Mucosa of descending colon (tissue), 3 donors: ENCODE measurements around the gene LBX2. TPM values are rescaled to one million over a fixed set of nuclear protein-coding genes. Genes with fewer than 3 reads are reported as not detected.
A peak's percentile ranks its signal among the peaks of the same experiment; 100 is the strongest.

ENCODE experiments used
- ATAC-seq: fragments of 200-7000 bp; cut with Tn5 transposase; one replicate; pipeline ENCODE4 v1.9.1; 2020; ENCODE audit warnings: mild to moderate bottlenecking, moderate library complexity
- DNase-seq, 3 donors: peaks; one replicate each; pipeline ENCODE4 v3.0.0-alpha.2; 2020
- H3K36me3 ChIP-seq: fragments of 200-600 bp; one replicate; pipeline ENCODE4 v1.8.0; 2021; ENCODE audit warnings: low read depth, mild to moderate bottlenecking
- H3K4me1 ChIP-seq: fragments of 200-600 bp; one replicate; pipeline ENCODE4 v1.8.0; 2021; ENCODE audit warnings: low read depth, mild to moderate bottlenecking
- H3K4me3 ChIP-seq: fragments of 200-600 bp; one replicate; pipeline ENCODE4 v1.8.0; 2021; ENCODE audit warnings: mild to moderate bottlenecking
- H3K9me3 ChIP-seq: fragments of 200-600 bp; one replicate; pipeline ENCODE4 v1.8.0; 2021; ENCODE audit warnings: mild to moderate bottlenecking
- intact Hi-C, 2 donors: fragments of 100-400 bp; cut with DNase I in 1 of 2; cut with micrococcal nuclease in 1 of 2; formaldehyde crosslinking; loops; one replicate each; pipeline versions ENCODE4 v1.11.0 to v1.11.1; 2022; cut with DNase I, micrococcal nuclease
- total RNA-seq, 3 donors: library from RNA; stranded (reverse); fragmentation: NEBNext Ultra II Directional in 2 of 3; extraction: Animal tissue kit (Norgen Biotek cat#: 25700) in 2 of 3; gene quantifications; one replicate each; pipeline versions ENCODE4 v1.2.1 to v1.2.4, GENCODE V29; 2021 to 2023
- TF ChIP-seq, protein P1 (sequence below): fragments of 200-600 bp; IDR thresholded peaks from one replicate; pipeline ENCODE4 v1.8.0; 2022; ENCODE audit warnings: antibody characterized with exemption, mild to moderate bottlenecking
- donor health status: DM: no; HTN: no; CAD: no; lungs with moderate emphysema.
- donor health status: DM: no; HTN: no; CAD: no.
- donor health status: DM: no; HTN: yes; CAD: no.

LBX2 gene
- total RNA-seq, 3 donors from 2014 or later = 1.0 to 1.5 (median 1.5) TPM

- H3K36me3 ChIP-seq = no peaks in the 10 kb centered on the region
- no peak overlapping the region for H3K4me3 ChIP-seq
- TF ChIP-seq, protein P1, sequence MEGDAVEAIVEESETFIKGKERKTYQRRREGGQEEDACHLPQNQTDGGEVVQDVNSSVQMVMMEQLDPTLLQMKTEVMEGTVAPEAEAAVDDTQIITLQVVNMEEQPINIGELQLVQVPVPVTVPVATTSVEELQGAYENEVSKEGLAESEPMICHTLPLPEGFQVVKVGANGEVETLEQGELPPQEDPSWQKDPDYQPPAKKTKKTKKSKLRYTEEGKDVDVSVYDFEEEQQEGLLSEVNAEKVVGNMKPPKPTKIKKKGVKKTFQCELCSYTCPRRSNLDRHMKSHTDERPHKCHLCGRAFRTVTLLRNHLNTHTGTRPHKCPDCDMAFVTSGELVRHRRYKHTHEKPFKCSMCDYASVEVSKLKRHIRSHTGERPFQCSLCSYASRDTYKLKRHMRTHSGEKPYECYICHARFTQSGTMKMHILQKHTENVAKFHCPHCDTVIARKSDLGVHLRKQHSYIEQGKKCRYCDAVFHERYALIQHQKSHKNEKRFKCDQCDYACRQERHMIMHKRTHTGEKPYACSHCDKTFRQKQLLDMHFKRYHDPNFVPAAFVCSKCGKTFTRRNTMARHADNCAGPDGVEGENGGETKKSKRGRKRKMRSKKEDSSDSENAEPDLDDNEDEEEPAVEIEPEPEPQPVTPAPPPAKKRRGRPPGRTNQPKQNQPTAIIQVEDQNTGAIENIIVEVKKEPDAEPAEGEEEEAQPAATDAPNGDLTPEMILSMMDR = no peak
- ATAC-seq = no peak
- H3K4me1 ChIP-seq = no peaks in the 10 kb centered on the region
- intact Hi-C loops = no loop called here
- no peaks in the 10 kb centered on the region for H3K9me3 ChIP-seq
- no peak for DNase-seq
Measured at GRCh38 chr2:74540291-74540690, 40.9 kb upstream of the LBX2 start.

- no peak overlapping the region for H3K4me3 ChIP-seq
- no peaks in the 10 kb centered on the region for H3K36me3 ChIP-seq
- TF ChIP-seq, protein P1 = no peak
- no peak for DNase-seq
- intact Hi-C loops = loop anchor here in 1 of 2 donors (10.0 kb wide), 1 partner anchor 54 kb away; the partner anchor contains the start of genes CCDC142 and TTC31
- no peaks in the 10 kb centered on the region for H3K4me1 ChIP-seq
- no peaks in the 10 kb centered on the region for H3K9me3 ChIP-seq
- no peak for ATAC-seq
Measured at GRCh38 chr2:74538881-74539339, 39.5 kb upstream of the LBX2 start.

DNA sequence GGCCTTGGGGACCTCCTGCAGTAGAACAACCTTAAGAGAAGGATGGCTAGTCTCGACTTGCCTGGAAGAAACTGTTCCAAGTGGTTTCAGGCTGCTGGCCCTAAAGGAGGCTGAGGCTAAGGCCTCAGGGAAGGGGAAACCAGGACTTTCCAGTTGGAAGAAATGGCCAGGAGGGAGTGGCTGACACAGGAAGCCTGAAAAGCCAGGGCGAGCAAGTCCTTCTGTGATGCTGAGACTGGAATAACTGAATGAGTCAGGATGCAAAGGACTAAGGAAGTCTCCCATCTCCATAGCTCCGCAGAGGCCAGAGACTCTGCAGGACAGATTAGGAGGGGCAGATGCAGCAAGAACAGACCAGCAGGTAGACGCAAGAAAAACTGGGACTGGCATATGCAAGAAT lies 37.7 kb upstream of the LBX2 start:
- H3K4me1 ChIP-seq = no peaks in the 10 kb centered on the region
- intact Hi-C loops = loop anchor here in 1 of 2 donors (10.0 kb wide), 1 partner anchor 52 kb away; the partner anchor contains the start of genes CCDC142 and TTC31
- no peak for ATAC-seq
- DNase-seq = no peak
- TF ChIP-seq, protein P1 = no peak
- no peak overlapping the region for H3K4me3 ChIP-seq
- H3K9me3 ChIP-seq = no peaks in the 10 kb centered on the region
- H3K36me3 ChIP-seq = no peaks in the 10 kb centered on the region

DNA sequence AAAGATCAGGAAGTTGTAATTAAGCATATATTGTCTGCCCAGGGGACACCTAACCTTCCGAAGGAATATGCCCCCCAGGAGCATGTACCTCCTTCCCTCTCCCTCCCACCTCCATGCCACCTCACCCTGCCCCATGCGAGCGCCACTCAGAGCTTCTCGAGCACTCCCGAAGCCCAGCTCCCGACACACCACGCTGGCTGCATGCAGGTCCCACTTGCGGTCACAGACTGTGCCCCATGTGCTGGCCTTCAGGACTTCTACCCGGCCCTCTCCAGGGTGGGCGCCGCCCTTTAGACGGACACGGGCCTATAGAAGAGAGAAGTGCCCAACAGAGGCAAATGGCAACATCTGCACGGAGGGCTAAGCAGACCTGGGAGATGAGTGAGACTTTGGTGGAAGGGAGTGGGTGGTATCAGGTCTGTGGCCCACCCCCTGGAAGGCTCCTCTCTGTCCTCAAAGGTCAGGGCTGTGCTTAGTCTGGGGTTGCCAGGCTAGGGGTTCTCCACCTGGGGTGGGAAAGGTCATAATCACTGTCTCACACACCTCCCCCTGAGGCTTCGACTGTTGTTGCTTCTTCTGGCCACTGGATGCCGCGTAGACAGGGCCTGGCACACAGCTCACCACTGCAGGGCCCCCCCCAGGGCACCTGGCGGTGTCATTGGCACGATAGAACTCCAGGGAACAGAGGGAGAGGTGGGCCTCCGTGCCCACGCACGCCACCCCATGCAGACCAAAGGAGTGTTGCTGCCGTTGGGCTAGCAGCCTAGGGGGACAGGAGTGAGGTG lies 37.0 kb upstream of the LBX2 start:
- TF ChIP-seq, protein P1 = no peak
- intact Hi-C loops = loop anchor here in 1 of 2 donors (10.0 kb wide), 1 partner anchor 52 kb away; the partner anchor contains the start of genes CCDC142 and TTC31
- Histone ChIP-seq H3K4me3 (no peak overlapping the region), H3K4me1 (no peaks in the 10 kb centered on the region), H3K9me3 (no peaks in the 10 kb centered on the region), H3K36me3 (no peaks in the 10 kb centered on the region)
- DNase-seq (peak in 1 of 3 donors; percentile 43), ATAC-seq (no peak)

- ATAC-seq = no peak
- TF ChIP-seq, protein P1 = no peak
- intact Hi-C loops = loop anchor here in 1 of 2 donors (10.0 kb wide), 1 partner anchor 51 kb away; the partner anchor contains the start of genes CCDC142 and TTC31
Measured at GRCh38 chr2:74535440-74535965, 36.1 kb upstream of the LBX2 start.

More at GRCh38 chr2:74535440-74535965, 36.1 kb upstream of the LBX2 start:
- no peaks in the 10 kb centered on the region for H3K4me1 ChIP-seq
- H3K9me3 ChIP-seq = no peaks in the 10 kb centered on the region
- no peak overlapping the region for H3K4me3 ChIP-seq
- H3K36me3 ChIP-seq = no peaks in the 10 kb centered on the region
- DNase-seq = peak in 1 of 3 donors; percentile 44
